HG03280 (cell line): ENCODE data around the gene MRPS7.

Source experiments
- ATAC-seq: cut with Tn5 transposase; IDR thresholded peaks from one replicate; pipeline ENCODE4 v1.9.1; 2021; ENCODE audit warnings: mild to moderate bottlenecking, moderate library complexity; ENCODE audit not compliant: unreplicated experiment

MRPS7 gene

DNA sequence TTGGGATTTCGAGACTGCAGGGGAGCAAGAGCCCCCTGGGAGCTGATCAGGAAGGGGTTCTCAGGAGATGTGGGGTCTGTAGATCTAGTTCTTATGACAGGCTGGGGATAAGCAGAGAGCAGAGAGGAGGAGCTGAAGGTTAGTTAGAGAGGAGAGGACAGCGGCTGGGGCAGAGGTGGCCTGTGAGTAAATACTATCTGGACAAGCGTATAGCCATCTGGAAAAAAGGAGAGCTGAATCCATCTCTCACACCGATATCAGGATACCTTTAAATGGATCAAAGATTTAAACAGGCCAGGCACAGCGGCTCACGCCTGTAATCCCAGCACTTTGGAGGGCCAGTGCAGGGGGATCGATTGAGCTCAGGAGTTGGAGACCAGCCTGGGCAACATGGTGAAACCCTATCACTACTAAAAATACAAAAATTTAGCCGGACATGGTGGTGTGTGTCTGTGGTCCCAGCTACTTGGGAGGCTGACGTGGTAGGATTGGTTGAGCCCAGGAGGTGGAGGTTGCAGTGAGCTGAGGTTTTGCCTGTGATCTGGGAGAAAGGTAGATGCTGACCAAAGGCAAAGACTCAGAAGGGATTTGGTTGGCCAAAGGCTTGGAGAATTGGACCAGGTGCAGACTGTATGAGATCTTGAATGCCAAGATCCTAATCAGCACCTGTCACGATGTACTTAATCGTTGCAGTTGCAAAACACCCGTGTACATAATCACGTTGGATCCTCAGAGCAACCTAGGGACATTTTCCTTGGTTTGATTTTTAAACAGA, 46.5 kb downstream of the MRPS7 start:
- no peak for ATAC-seq

DNA sequence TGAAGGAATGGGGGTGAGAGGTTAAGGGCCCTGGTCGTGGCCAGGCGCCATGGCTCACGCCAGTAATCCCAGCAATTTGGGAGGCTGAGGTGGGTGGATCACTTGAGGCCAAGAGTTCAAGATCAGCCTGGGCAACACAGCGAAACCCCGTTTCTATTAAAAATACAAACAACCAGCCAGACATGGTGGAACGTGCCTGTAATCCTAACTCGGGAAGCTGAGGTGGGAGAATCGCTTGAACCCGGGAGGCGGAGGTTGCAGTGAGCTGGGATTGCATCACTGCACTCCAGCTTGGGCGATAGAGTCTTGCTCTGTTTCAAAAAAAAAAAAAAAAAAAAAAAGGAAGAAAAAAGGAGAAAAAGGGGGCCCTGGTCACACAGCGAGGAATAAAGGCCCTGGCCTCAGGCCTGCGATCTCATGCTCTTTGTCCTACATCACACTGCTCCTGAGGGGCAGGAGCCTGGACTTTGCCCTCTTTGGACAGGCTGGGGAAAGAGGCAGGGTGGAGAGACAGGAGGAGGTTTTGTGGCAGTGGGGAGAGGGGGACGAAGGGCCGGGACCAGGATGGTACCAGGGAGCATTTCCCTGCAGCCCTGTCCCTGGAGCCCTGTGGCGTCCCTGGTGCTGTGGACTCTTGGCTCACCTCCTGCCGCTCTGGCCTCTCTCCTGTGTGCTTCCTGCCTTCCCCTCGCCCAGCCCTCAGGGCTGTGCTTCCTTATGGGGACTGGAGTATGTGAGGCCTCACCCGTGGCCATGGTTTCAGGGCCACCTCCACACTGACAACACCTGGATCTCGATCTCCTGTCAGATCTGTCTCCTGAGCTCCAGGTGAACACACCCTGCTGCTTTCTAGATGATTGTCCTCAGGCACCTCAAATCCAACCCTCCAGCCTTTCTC, 47.3 kb downstream of the MRPS7 start:
- no peak for ATAC-seq

DNA sequence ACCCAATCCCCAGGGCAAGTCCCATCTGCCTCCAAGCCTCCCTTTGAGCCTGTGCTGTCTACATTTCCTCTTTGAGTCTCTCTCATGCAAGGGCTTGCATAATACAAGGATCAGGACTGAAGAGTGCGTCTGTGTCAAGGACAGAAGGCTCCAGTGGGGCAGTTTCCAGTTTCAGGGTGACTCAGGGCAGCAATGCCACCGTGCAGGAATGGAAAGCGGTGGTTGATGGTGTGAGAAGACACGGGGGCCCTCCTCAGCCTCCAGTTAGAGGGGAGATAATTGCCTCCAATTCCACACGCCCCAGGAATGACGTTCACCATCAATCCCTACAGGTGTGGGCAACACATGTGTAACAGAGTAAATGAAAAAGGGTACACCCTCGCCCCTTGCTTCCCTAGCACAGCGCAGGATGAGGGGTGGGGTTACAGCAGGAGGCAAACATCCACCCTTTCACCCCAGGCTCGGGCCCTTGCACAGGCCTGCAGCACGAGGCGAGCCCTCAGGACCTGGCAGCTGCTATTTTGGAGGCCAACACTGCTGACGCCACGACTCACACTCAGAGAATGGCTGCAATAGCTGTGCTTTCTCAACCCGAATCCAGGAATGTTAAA, 52.4 kb downstream of the MRPS7 start:
- no peak for ATAC-seq

DNA sequence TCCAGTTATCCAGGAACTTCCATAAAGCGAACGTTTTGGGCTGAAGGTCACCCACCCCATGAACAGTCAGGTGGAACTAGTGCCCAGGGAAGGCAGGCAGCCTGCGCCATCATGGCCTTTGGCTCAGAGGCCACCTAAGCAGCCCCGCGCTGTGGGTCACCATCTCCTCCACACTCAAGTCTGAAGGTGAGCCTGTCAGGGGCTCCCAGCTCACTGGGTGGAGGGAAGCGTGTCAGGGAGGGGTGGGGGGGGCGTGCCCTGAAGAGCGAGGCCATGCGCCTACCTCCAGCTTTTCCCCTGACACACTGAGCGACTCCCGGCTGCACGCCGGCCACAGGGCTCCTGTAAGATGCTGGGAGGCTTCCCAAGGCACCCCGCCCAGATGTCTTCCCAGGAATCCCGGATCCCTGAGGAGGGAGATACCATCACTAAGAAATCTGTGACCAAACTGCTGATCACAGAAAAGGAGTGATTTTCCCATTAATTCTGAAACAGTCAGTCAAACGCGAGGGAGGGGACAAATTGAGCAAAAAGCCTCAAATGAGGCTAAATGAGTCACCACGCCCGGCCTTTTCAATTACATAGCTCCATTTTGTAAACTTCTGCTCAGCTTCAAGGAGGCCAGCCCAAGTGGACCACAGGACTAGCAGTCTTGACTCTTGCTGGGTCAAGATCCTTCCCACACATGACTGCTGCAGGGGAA, 54.0 kb downstream of the MRPS7 start:
- no peak for ATAC-seq
